MM.1S (cell line): Measurements from ENCODE around the gene ITGB8.

Experiments used
- DNase-seq: peaks from one replicate; pipeline ENCODE4 v3.0.0-alpha.2; 2015
- H2AFZ ChIP-seq: fragments of 300-600 bp; sonication (generic); 2 replicates; pipeline ENCODE4 v1.6.0; 2016; ENCODE audit warnings: antibody characterized with exemption, low read length
- H3F3A ChIP-seq: fragments of 300-600 bp; sonication (generic); 2 replicates; pipeline ENCODE4 v1.6.1; 2016; ENCODE audit warnings: mild to moderate bottlenecking, antibody characterized with exemption, low read length, moderate library complexity, mixed read lengths; ENCODE audit not compliant: insufficient read depth
- H3K27ac ChIP-seq: fragments of 300-600 bp; sonication (generic); 2 replicates; pipeline ENCODE4 v1.5.1; 2016; ENCODE audit warnings: mild to moderate bottlenecking, low read length
- H3K27me3 ChIP-seq: fragments of 300-600 bp; sonication (generic); replicated peaks from 2 replicates; pipeline ENCODE4 v1.6.0; 2016; ENCODE audit warnings: low read length; ENCODE audit not compliant: insufficient read depth
- H3K36me3 ChIP-seq: fragments of 300-600 bp; sonication (generic); replicated peaks from 2 replicates; pipeline ENCODE4 v1.6.1; 2016; ENCODE audit warnings: mild to moderate bottlenecking, low read length, mixed read lengths; ENCODE audit not compliant: insufficient read depth
- H3K4me1 ChIP-seq: fragments of 300-600 bp; sonication (generic); 2 replicates; pipeline ENCODE4 v1.6.1; 2016; ENCODE audit warnings: low read length, mixed read lengths
- H3K4me2 ChIP-seq: fragments of 300-600 bp; sonication (generic); 2 replicates; pipeline ENCODE4 v1.6.0; 2016; ENCODE audit warnings: low read depth, low read length
- H3K4me3 ChIP-seq: fragments of 300-600 bp; sonication (generic); 2 replicates; pipeline ENCODE4 v1.5.1; 2016; ENCODE audit warnings: low read length, mixed read lengths
- H3K79me2 ChIP-seq: fragments of 300-600 bp; sonication (generic); 2 replicates; pipeline ENCODE4 v1.6.1; 2016; ENCODE audit warnings: mixed run types, low read length, mixed read lengths
- H3K9ac ChIP-seq: fragments of 300-600 bp; sonication (generic); 2 replicates; pipeline ENCODE4 v1.6.1; 2016; ENCODE audit warnings: low read length, mixed read lengths
- H3K9me2 ChIP-seq: fragments of 300-600 bp; sonication (generic); replicated peaks from 2 replicates; pipeline ENCODE4 v1.6.1; 2016; ENCODE audit warnings: mild to moderate bottlenecking, low read length, mixed read lengths; ENCODE audit not compliant: insufficient read depth
- H3K9me3 ChIP-seq: fragments of 300-600 bp; sonication (generic); replicated peaks from 2 replicates; pipeline ENCODE4 v1.6.1; 2016; ENCODE audit warnings: mild to moderate bottlenecking, low read length, mixed read lengths; ENCODE audit not compliant: insufficient read depth
- H4K20me1 ChIP-seq: fragments of 300-600 bp; sonication (generic); 2 replicates; pipeline ENCODE4 v1.6.1; 2016; ENCODE audit warnings: mild to moderate bottlenecking, low read length, moderate library complexity, mixed read lengths; ENCODE audit not compliant: insufficient read depth
- CTCF ChIP-seq: fragments of 300-600 bp; sonication (generic); IDR thresholded peaks from 2 replicates; pipeline ENCODE4 v1.5.1; 2016; ENCODE audit warnings: antibody characterized with exemption, low read length, mixed read lengths
- EZH2 ChIP-seq: fragments of 300-600 bp; sonication (generic); optimal IDR thresholded peaks from 2 replicates; pipeline ENCODE3; 2017; ENCODE audit warnings: low read depth, mild to moderate bottlenecking, antibody characterized with exemption, low read length, mixed read lengths
- EZH2phosphoT487 ChIP-seq: fragments of 300-600 bp; sonication (generic); IDR thresholded peaks from 2 replicates; pipeline ENCODE4 v1.6.1; 2018; ENCODE audit warnings: antibody characterized with exemption, low read length

Gene ITGB8

GRCh38 chr7:20454202-20454601, 123.5 kb downstream of the ITGB8 start:
- Histone ChIP-seq H3K27ac (no peak overlapping the region), H3K9me3 (no peaks in the 10 kb centered on the region), H3K4me1 (peaks cover 4% of the 10 kb centered on the region), H3K9me2 (no peaks in the 10 kb centered on the region), H3K4me2 (no peak overlapping the region), H2AFZ (no peak overlapping the region), H4K20me1 (no peaks in the 10 kb centered on the region), H3K4me3 (no peak overlapping the region), H3K9ac (no peak overlapping the region), H3K36me3 (no peaks in the 10 kb centered on the region), H3K79me2 (no peaks in the 10 kb centered on the region), H3K27me3 (no peaks in the 10 kb centered on the region), H3F3A (peaks cover 3% of the 10 kb centered on the region)
- no peak for DNase-seq
- no peak for TF ChIP-seq CTCF
- TF ChIP-seq EZH2: no peak

- no peaks in the 10 kb centered on the region for H3K9me3 ChIP-seq
- TF ChIP-seq EZH2: no peak
- no peak for TF ChIP-seq CTCF
- no peak for TF ChIP-seq EZH2phosphoT487
- H3K27me3 ChIP-seq: no peaks in the 10 kb centered on the region
- H2AFZ ChIP-seq: no peak overlapping the region
- no peak overlapping the region for H3K4me2 ChIP-seq
- no peaks in the 10 kb centered on the region for H3K9me2 ChIP-seq
- H3F3A ChIP-seq: no peaks in the 10 kb centered on the region
- no peak overlapping the region for H3K27ac ChIP-seq
- H3K4me1 ChIP-seq: no peaks in the 10 kb centered on the region
- H4K20me1 ChIP-seq: no peaks in the 10 kb centered on the region
- no peaks in the 10 kb centered on the region for H3K79me2 ChIP-seq
- no peak overlapping the region for H3K9ac ChIP-seq
- H3K36me3 ChIP-seq: no peaks in the 10 kb centered on the region
- no peak for DNase-seq
- H3K4me3 ChIP-seq: no peak overlapping the region
Observed at GRCh38 chr7:20456701-20457100, 126.0 kb downstream of the ITGB8 start.

- Histone ChIP-seq H3K4me3 (no peak overlapping the region), H4K20me1 (no peaks in the 10 kb centered on the region), H2AFZ (no peak overlapping the region), H3K79me2 (no peaks in the 10 kb centered on the region), H3K4me2 (no peak overlapping the region), H3K4me1 (no peaks in the 10 kb centered on the region), H3K9ac (no peak overlapping the region), H3F3A (no peaks in the 10 kb centered on the region), H3K36me3 (no peaks in the 10 kb centered on the region), H3K27me3 (no peaks in the 10 kb centered on the region), H3K9me2 (no peaks in the 10 kb centered on the region), H3K9me3 (no peaks in the 10 kb centered on the region), H3K27ac (no peak overlapping the region)
- TF ChIP-seq EZH2 (no peak), CTCF (no peak), EZH2phosphoT487 (no peak)
- no peak for DNase-seq
Observed at GRCh38 chr7:20458521-20458920, 127.8 kb downstream of the ITGB8 start.
